GM12878 (cell line): ENCODE data around the gene ARL6IP1. TPM values are rescaled to one million over a fixed set of nuclear protein-coding genes. Genes with fewer than 3 reads are reported as not detected.

Experiments used
- ATAC-seq: fragments of 200-7000 bp; cut with Tn5 transposase; 3 replicates; pipeline ENCODE4 v1.9.1; 2020; ENCODE audit warnings: mild to moderate bottlenecking, moderate library complexity
- BruUV-seq: library from RNA; stranded (reverse); fragments of 400-500 nt; replicated peaks from 2 replicates; lab custom pipeline; 2021; lab: Mats Ljungman, UMichigan
- CTCF ChIA-PET: fragments of 300-600 bp; sonication (Branson Sonifier 250); formaldehyde crosslinking; extraction: SDS; loops from one replicate; lab custom pipeline; 2021; ENCODE audit warnings: inconsistent platforms; lab: Yijun Ruan, JAX
- POLR2A ChIA-PET: fragments of 350-600 bp; formaldehyde crosslinking; extraction: SDS; loops from one replicate; lab custom pipeline; 2021; ENCODE audit warnings: inconsistent platforms; lab: Charles Lee
- RAD21 ChIA-PET: fragments of 300-600 bp; sonication (Branson Sonifier 250); formaldehyde crosslinking; loops from one replicate; lab custom pipeline; 2023; ENCODE audit warnings: antibody characterized with exemption; ENCODE audit not compliant: unreplicated experiment; lab: Charles Lee
- SMC1A ChIA-PET: fragments of 300-600 bp; sonication (Branson Sonifier 250); formaldehyde crosslinking; loops from one replicate; lab custom pipeline; 2023; ENCODE audit not compliant: unreplicated experiment, uncharacterized antibody; lab: Charles Lee
- DNase-seq: peaks from one replicate; pipeline ENCODE4 v3.0.0-alpha.2; 2011; ENCODE audit warnings: low read depth, low spot score
- FAIRE-seq: peaks from 3 replicates; lab custom pipeline; 2011; peaks lifted over from hg19 to GRCh38; lab: Jason Lieb, UNC
- H2AFZ ChIP-seq: 2 replicates; pipeline ENCODE4 v1.6.0; 2011; ENCODE audit warnings: low read depth, low read length, control low read depth; ENCODE audit not compliant: control insufficient read depth
- H3K27ac ChIP-seq: 2 replicates; pipeline ENCODE4 v1.5.1; 2011; ENCODE audit warnings: control low read depth; ENCODE audit not compliant: control insufficient read depth, insufficient read depth
- H3K27me3 ChIP-seq, 2 experiments: replicated peaks in 1 of 2; 2 replicates each; pipeline versions ENCODE4 v1.6.0 to v1.6.1; 2011; ENCODE audit warnings: low read length in 1 of 2; ENCODE audit not compliant: control insufficient read depth in 2 of 2, insufficient read depth in 2 of 2
- H3K36me3 ChIP-seq, 2 experiments: 2 replicates each; pipeline ENCODE4 v1.5.1; 2011; ENCODE audit warnings: low read length in 1 of 2; ENCODE audit not compliant: control insufficient read depth in 2 of 2, insufficient read depth in 2 of 2
- H3K4me1 ChIP-seq: 2 replicates; pipeline ENCODE4 v1.6.1; 2011; ENCODE audit warnings: mild to moderate bottlenecking, low read length, moderate library complexity, mixed read lengths; ENCODE audit not compliant: control insufficient read depth, insufficient read depth
- H3K4me2 ChIP-seq: 2 replicates; pipeline ENCODE4 v1.6.0; 2011; ENCODE audit warnings: control low read depth; ENCODE audit not compliant: control insufficient read depth, insufficient read depth
- H3K4me3 ChIP-seq: fragments of 200-600 bp; sonication (generic); 2 replicates; pipeline ENCODE4 v1.5.1; 2016
- H3K79me2 ChIP-seq: 2 replicates; pipeline ENCODE4 v1.6.0; 2011; ENCODE audit warnings: low read length; ENCODE audit not compliant: control insufficient read depth, insufficient read depth
- H3K9ac ChIP-seq: 2 replicates; pipeline ENCODE4 v1.8.0; 2011; ENCODE audit warnings: low read length, control low read depth, mixed read lengths; ENCODE audit not compliant: control insufficient read depth, insufficient read depth
- H3K9me3 ChIP-seq: replicated peaks from 3 replicates; pipeline ENCODE4 v1.5.1; 2011; ENCODE audit warnings: mild to moderate bottlenecking, low read length; ENCODE audit not compliant: control insufficient read depth, insufficient read depth
- H4K20me1 ChIP-seq: 2 replicates; pipeline ENCODE4 v1.6.0; 2011; ENCODE audit not compliant: control insufficient read depth, insufficient read depth
- CHD1 ChIP-seq: IDR thresholded peaks from 2 replicates; pipeline ENCODE4 v1.6.1; 2012; ENCODE audit warnings: low read depth, low read length, improper control_type of control experiment
- CREB1 ChIP-seq: IDR thresholded peaks from 2 replicates; pipeline ENCODE4 v1.6.1; 2012; ENCODE audit warnings: low read depth, mild to moderate bottlenecking, inconsistent platforms
- CREM ChIP-seq: IDR thresholded peaks from 2 replicates; pipeline ENCODE4 v1.6.1; 2014; ENCODE audit warnings: antibody characterized with exemption, low read depth
- IKZF2 ChIP-seq, 2 experiments: fragments of 450-650 bp; IDR thresholded peaks; 2 replicates each; pipeline ENCODE4 v1.6.1; 2017; ENCODE audit warnings: mild to moderate bottlenecking in 2 of 2, moderate library complexity in 2 of 2
- LARP7 ChIP-seq: fragments of 450-650 bp; IDR thresholded peaks from 2 replicates; pipeline ENCODE4 v1.6.1; 2017; ENCODE audit warnings: mild to moderate bottlenecking
- REST ChIP-seq: IDR thresholded peaks from 2 replicates; pipeline ENCODE4 v1.6.1; 2012; ENCODE audit warnings: mild to moderate bottlenecking, low read depth, low read length
- SIN3A ChIP-seq: IDR thresholded peaks from 2 replicates; pipeline ENCODE4 v1.6.1; 2012; ENCODE audit warnings: low read depth, low read length, improper control_type of control experiment
- YY1 ChIP-seq: IDR thresholded peaks from 2 replicates; pipeline ENCODE4 v1.6.1; 2011; ENCODE audit warnings: low read depth, mild to moderate bottlenecking, low read length
- ZBTB40 ChIP-seq: fragments of 450-650 bp; IDR thresholded peaks from 2 replicates; pipeline ENCODE4 v1.6.1; 2016; ENCODE audit warnings: mild to moderate bottlenecking, moderate library complexity, borderline replicate concordance
- WGBS: methylation state at CpG from one replicate; pipeline ENCODE4 v1.1.6; 2016; ENCODE audit warnings: low lambda C conversion rate; ENCODE audit not compliant: insufficient replicate concordance, insufficient coverage; ENCODE audit errors: missing lambda C conversion rate; 5-methylcytosine and 5-hydroxymethylcytosine counted together
- in situ Hi-C: fragments of 300-500 bp; cut with MboI; formaldehyde crosslinking; loops from 9 replicates; pipeline ENCODE4 v1.14.3; 2018; ENCODE audit warnings: mixed read lengths
- intact Hi-C: fragments of 100-400 bp; cut with micrococcal nuclease; formaldehyde crosslinking; loops from one replicate; pipeline ENCODE4 v1.14.2; 2022; ENCODE audit not compliant: unreplicated experiment
- polyA plus RNA-seq, 11 experiments: library from polyadenylated mRNA; depleted of rRNA in 4 of 11; unstranded in 6 of 11; stranded (reverse) in 5 of 11; fragments of >200 nt; fragmentation: Nextera tagmentation in 4 of 11; fragmentation: Illumina TruSeq in 1 of 11; extraction: Ambion mirVana in 4 of 11; extraction: Trizol in 1 of 11; gene quantifications; 1 replicate in 1 of 11; 2 replicates in 10 of 11; pipeline versions ENCODE4 v1.2.1 to v1.2.3, GENCODE V29; 2011 to 2016; ENCODE audit warnings: inconsistent platforms in 2 of 11, missing spikeins in 2 of 11, low read depth in 1 of 11
- total RNA-seq, 4 experiments: library from RNA; depleted of rRNA in 3 of 4; stranded (reverse); fragments of >200 nt in 3 of 4; fragmentation: Illumina TruSeq in 1 of 4; extraction: Trizol in 1 of 4; gene quantifications; 2 replicates each; pipeline versions ENCODE4 v1.2.1 to v1.2.3, GENCODE V29; 2013 to 2021

ARL6IP1 gene
- total and polyA plus RNA-seq, 10 of the 15 experiments (the other 5 are each of a cell fraction or from before 2014, with no cell fraction given), result 99.3 to 334 (median 197) TPM

- in situ Hi-C loops, result loop anchor here (5.0 kb wide), 1 partner anchor 172 kb away; no protein-coding TSS in a partner anchor
- no peak for FAIRE-seq
- BruUV-seq, result no TSS peak
These were observed 1.1 kb downstream of the ARL6IP1 start for GRCh38 chr16:18800293-18800692.

GRCh38 chr16:18799500-18799899, 1.8 kb downstream of the ARL6IP1 start:
- Histone ChIP-seq H3K4me1 (peaks cover 12% of the 10 kb centered on the region), H3K36me3 (peaks cover 0 to 9% of the 10 kb centered on the region in 2 experiments), H3K4me2 (peak overlapping the region; percentile 86), H3K9me3 (no peaks in the 10 kb centered on the region), H3K27me3 (no peaks in the 10 kb centered on the region), H3K9ac (peak overlapping the region; percentile 97), H2AFZ (no peak overlapping the region), H3K4me3 (peak overlapping the region; percentile 91), H3K27ac (0 out of 2 replicates have a peak overlapping the region, but pooled peaks have one; percentile 15), H4K20me1 (no peaks in the 10 kb centered on the region), H3K79me2 (peaks cover 50% of the 10 kb centered on the region)
- in situ Hi-C loops (loop anchor here (10.0 kb wide), 1 partner anchor 725 kb away; the partner anchor contains the start of genes CCP110 and GDE1), intact Hi-C loops (no loop called here)
- FAIRE-seq, result no peak
- no peak for DNase-seq
- no TSS peak for BruUV-seq
- SMC1A ChIA-PET, result interaction anchor here (1.7 to 7.2 kb wide), 3 partner anchors 9 to 36 kb away, joined by 4 to 64 read pairs (median 20); partner anchors contain the start of gene RPS15A
- CTCF ChIA-PET, result interaction anchor here (0.6 to 5.3 kb wide), 8 partner anchors 10 to 839 kb away, joined by 3 to 80 read pairs (median 4); partner anchors contain the start of gene RPS15A
- RAD21 ChIA-PET, result interaction anchor here (0.5 to 6.9 kb wide), 3 partner anchors 11 to 1724 kb away, joined by 3 to 71 read pairs (median 4); partner anchors contain the start of gene RPS15A
- WGBS, result 13% methylated on average over 3 of the region's 3 CpGs
- no peak for ATAC-seq
- POLR2A ChIA-PET, result interaction anchor here (8.9 kb wide), 1 partner anchor 11 kb away, joined by 128 read pairs; the partner anchor contains the start of gene RPS15A
- TF ChIP-seq ZBTB40 (no peak), IKZF2 (IDR thresholded peaks at IDR 0.05) (no peak), CHD1 (no peak), LARP7 (no peak), SIN3A (no peak), REST (no peak)

More at GRCh38 chr16:18800293-18800692, 1.1 kb downstream of the ARL6IP1 start:
- ChIA-PET CTCF (interaction anchor here (0.8 to 5.3 kb wide), 8 partner anchors 9 to 213 kb away, joined by 3 to 80 read pairs (median 8); partner anchors contain the start of gene RPS15A), RAD21 (interaction anchor here (0.6 to 6.9 kb wide), 6 partner anchors 8 to 267 kb away, joined by 3 to 71 read pairs (median 5); partner anchors contain the start of genes COQ7 and RPS15A), SMC1A (interaction anchor here (1.0 to 7.2 kb wide), 4 partner anchors 8 to 170 kb away, joined by 5 to 64 read pairs (median 19); partner anchors contain the start of gene RPS15A), POLR2A (interaction anchor here (0.5 to 8.9 kb wide), 6 partner anchors 9 to 1802 kb away, joined by 3 to 128 read pairs (median 4); partner anchors contain the start of genes COQ7 and RPS15A)
- H3K4me1 ChIP-seq, result peaks cover 12% of the 10 kb centered on the region
- WGBS, result 3% methylated on average over 8 of the region's 8 CpGs
- H3K4me2 ChIP-seq, result peak overlapping the region; percentile 86
- no peaks in the 10 kb centered on the region for H3K27me3 ChIP-seq
- peak overlapping the region; percentile 97 for H3K9ac ChIP-seq
- no peak for DNase-seq
- peak overlapping the region; percentile 93 for H3K27ac ChIP-seq
- intact Hi-C loops, result loop anchor here (5.0 kb wide), 1 partner anchor 127 kb away; the partner anchor contains the start of gene SMG1
- no peaks in the 10 kb centered on the region for H4K20me1 ChIP-seq
- ATAC-seq, result no peak
- H3K4me3 ChIP-seq, result peak overlapping the region; percentile 91
- H2AFZ ChIP-seq, result no peak overlapping the region; the same call in 1 of the 2 replicates
- peaks cover 0 to 9% of the 10 kb centered on the region in 2 experiments; a peak in 3 of 4 replicates for H3K36me3 ChIP-seq
- H3K9me3 ChIP-seq, result no peaks in the 10 kb centered on the region
- TF ChIP-seq YY1, result no peak
- no peak for TF ChIP-seq CREM
- no peak for TF ChIP-seq CREB1
- H3K79me2 ChIP-seq, result peaks cover 50% of the 10 kb centered on the region
